Peyer's patch (tissue), 4 donors: ENCODE results near the gene ADGRL3.

Experiments used
- POLR2A ChIP-seq, 2 donors: fragments of 450-650 bp; IDR thresholded peaks; one replicate each; pipeline ENCODE4 v1.5.1; 2017; ENCODE audit warnings: antibody characterized with exemption in 2 of 2, mild to moderate bottlenecking in 2 of 2, moderate library complexity in 2 of 2
- TF ChIP-seq, protein P1 (sequence below), 6 experiments: fragments of 450-650 bp in 4 of 6; fragments of 200-600 bp in 2 of 6; sonication (generic) in 1 of 6; IDR thresholded peaks; one replicate each; pipeline ENCODE4 v1.5.1; 2017 to 2019; ENCODE audit warnings: antibody characterized with exemption in 6 of 6, mild to moderate bottlenecking in 3 of 6, moderate library complexity in 1 of 6

GRCh38 chr4:62075089-62075488 lies 875.0 kb downstream of the ADGRL3 start:
- TF ChIP-seq, protein P1, sequence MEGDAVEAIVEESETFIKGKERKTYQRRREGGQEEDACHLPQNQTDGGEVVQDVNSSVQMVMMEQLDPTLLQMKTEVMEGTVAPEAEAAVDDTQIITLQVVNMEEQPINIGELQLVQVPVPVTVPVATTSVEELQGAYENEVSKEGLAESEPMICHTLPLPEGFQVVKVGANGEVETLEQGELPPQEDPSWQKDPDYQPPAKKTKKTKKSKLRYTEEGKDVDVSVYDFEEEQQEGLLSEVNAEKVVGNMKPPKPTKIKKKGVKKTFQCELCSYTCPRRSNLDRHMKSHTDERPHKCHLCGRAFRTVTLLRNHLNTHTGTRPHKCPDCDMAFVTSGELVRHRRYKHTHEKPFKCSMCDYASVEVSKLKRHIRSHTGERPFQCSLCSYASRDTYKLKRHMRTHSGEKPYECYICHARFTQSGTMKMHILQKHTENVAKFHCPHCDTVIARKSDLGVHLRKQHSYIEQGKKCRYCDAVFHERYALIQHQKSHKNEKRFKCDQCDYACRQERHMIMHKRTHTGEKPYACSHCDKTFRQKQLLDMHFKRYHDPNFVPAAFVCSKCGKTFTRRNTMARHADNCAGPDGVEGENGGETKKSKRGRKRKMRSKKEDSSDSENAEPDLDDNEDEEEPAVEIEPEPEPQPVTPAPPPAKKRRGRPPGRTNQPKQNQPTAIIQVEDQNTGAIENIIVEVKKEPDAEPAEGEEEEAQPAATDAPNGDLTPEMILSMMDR (IDR thresholded peaks at IDR 0.05), result no peak
- TF ChIP-seq POLR2A (IDR thresholded peaks at IDR 0.05), result no peak
